Measurements from ENCODE around the gene ARHGAP6. TPM values are rescaled to one million over a fixed set of nuclear protein-coding genes. Genes with fewer than 3 reads are reported as not detected.

ARHGAP6 gene
- polyA plus RNA-seq, 3 donors: 13.9 to 19.4 (median 15.4) TPM

DNA sequence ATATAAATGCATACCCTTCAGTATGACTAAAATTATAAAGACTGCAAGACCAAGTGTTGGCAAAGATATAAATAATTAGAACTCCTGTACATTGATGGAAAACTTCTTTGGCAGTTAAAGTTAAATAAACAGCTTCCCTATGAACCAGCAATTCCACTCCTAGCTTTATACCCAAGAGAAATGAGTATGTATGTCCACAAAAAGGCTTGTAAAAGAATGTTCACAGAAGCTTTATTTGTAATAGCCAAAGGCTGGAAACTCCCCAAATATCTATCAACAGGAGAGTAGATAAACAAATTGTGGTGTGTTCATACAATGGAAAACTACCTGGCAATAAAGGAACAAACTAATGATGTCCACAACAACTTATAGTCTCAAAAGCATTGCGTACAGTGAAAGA, 187.7 kb downstream of the ARHGAP6 start:
- DNase-seq (ENCODE audit: extremely low read depth in 1 of 11, low read depth in 9 of 11, low spot score in 4 of 11): no peak

DNA sequence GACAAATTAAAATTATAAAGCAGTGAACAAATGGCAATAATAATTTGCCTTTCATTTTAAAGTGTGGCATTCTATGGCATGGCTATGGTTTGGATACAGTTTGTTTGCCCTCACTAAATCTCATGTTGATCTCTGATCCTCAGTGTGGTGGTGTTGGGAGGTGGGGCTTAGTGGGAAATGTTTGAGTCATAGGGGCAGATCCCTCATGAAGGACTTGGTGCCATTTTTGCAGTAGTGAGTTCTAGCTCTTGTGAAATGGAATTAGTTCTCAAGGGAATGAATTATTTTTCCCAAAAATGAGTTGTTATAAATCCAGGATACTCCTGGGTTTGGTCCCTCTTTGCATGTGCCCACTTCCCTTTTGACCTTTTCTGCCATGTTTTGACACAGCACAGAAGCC, 191.1 kb downstream of the ARHGAP6 start:
- DNase-seq (ENCODE audit: extremely low read depth in 1 of 11, low read depth in 9 of 11, low spot score in 4 of 11): no peak

GRCh38 chrX:11474021-11474420, 191.7 kb downstream of the ARHGAP6 start:
- DNase-seq (ENCODE audit: extremely low read depth in 1 of 11, low read depth in 9 of 11, low spot score in 4 of 11): no peak

DNA sequence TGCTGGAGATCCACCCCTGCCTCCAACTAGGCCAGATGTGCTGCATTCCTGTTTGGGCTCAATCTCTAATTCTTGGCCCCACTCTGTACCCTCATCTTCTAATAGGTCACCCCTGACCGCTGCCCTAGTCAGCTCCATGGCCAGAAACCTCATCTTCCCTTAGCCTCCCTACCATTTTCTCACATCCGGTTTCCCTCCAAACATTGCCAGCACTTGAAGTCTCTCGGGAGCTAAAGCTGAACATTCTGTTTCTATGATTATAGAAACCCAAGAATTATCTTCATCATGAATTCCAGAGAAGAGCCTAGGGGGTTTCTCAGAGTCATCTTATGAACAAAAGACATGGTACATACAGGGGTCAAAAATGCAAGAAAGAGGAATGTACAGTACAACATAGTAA, 192.8 kb downstream of the ARHGAP6 start:
- no peak for DNase-seq (ENCODE audit: extremely low read depth in 1 of 11, low read depth in 9 of 11, low spot score in 4 of 11)

- no peak for DNase-seq (ENCODE audit: extremely low read depth in 1 of 11, low read depth in 9 of 11, low spot score in 4 of 11)
Observed at GRCh38 chrX:11472381-11472780, 193.3 kb downstream of the ARHGAP6 start.

DNA sequence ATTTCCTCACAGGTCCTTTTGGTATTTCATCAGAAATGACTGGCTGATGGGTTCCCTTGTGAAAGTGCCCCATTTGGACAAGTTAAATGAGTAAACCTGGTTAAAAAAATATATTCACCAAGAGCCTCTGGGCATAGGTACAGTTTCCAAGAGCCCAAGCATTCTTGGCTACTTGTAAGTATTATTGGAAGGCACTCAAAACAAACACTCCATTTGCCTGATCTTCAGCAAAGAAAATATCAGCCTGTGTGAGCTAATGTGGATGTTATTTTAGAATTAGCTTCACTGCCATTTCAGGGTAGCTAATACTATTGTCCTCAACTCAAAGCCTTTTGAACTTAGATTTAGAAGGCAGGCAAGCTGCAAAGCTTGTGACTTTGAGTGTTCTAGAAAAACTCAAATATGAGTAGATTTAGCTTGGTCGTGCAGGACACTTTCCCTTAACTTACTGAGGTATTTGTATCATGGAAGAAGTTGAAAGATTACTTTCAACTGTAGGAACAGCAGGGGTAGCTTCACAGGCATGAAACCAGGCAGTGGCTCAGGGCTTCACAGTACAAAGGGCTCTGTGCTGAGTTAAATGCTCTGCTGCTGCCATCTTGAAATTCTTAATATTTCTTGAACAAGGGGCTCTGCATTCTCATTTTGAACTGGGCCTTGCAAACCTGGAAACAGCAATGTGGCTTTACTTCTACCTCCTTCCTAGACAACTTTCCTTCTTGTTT, 195.3 kb downstream of the ARHGAP6 start:
- no peak for DNase-seq (ENCODE audit: extremely low read depth in 1 of 11, low read depth in 9 of 11, low spot score in 4 of 11)

GRCh38 chrX:11465648-11466411, 199.9 kb downstream of the ARHGAP6 start:
- DNase-seq (ENCODE audit: extremely low read depth in 1 of 11, low read depth in 9 of 11, low spot score in 4 of 11): no peak

DNA sequence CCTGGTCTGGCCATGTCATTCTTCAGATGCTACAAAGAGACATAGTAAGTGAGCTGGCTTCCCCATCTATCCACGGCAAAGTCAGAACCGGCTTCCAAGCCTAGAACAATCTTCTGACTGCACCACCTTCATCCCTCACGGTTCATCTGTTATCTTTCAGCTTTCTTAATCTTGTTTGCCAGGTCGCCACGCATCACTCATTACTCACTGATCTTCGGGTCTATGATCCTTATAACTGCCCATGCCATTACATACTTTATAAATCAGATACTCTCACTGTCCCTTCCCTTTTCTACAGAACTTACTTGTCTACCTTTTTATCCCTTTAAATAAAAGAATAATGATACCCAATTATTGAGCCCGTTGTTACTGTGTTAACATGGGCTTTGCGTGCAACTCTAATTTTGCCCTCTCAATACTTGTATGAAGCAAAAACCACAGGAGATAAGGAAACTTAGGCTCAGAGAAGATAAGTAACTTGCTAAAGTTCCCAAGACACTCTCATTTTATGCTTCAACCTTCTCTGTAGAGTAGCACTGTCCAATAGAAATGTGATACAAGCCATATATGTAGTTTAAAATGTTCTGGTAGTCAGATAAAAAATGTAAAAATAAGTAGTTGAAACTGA, 200.8 kb downstream of the ARHGAP6 start:
- no peak for DNase-seq (ENCODE audit: extremely low read depth in 1 of 11, low read depth in 9 of 11, low spot score in 4 of 11)

GRCh38 chrX:11464380-11464779, 201.3 kb downstream of the ARHGAP6 start:
- DNase-seq (ENCODE audit: extremely low read depth in 1 of 11, low read depth in 9 of 11, low spot score in 4 of 11): no peak

GRCh38 chrX:11462648-11463047, 203.1 kb downstream of the ARHGAP6 start:
- DNase-seq (ENCODE audit: extremely low read depth in 1 of 11, low read depth in 9 of 11, low spot score in 4 of 11): no peak

DNA sequence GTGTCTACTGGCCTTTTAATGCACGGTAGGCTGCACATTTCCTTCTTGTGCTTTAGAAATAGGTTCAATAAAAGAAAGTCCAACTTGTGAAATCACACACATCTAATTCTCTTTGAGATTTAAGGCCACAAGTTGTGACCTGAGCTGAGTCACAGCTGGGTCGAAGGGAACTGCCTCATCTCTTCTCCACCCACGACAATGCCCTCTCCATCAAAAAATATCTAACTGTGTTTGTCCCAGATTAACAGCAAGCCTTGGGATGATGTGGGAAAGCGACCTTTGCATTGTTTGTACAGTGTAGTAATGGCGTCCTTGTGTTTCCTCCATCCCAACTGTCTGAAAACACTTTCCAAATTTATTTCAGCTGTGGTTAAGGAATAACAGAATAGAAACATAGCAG, 203.6 kb downstream of the ARHGAP6 start:
- DNase-seq (ENCODE audit: extremely low read depth in 1 of 11, low read depth in 9 of 11, low spot score in 4 of 11): no peak

GRCh38 chrX:11461201-11462001, 204.3 kb downstream of the ARHGAP6 start:
- no peak for DNase-seq (ENCODE audit: extremely low read depth in 1 of 11, low read depth in 9 of 11, low spot score in 4 of 11)

GRCh38 chrX:11460347-11460746, 205.4 kb downstream of the ARHGAP6 start:
- no peak for DNase-seq (ENCODE audit: extremely low read depth in 1 of 11, low read depth in 9 of 11, low spot score in 4 of 11)

- DNase-seq (ENCODE audit: extremely low read depth in 1 of 11, low read depth in 9 of 11, low spot score in 4 of 11): no peak
Observed at GRCh38 chrX:11458170-11458569, 207.6 kb downstream of the ARHGAP6 start.

DNA sequence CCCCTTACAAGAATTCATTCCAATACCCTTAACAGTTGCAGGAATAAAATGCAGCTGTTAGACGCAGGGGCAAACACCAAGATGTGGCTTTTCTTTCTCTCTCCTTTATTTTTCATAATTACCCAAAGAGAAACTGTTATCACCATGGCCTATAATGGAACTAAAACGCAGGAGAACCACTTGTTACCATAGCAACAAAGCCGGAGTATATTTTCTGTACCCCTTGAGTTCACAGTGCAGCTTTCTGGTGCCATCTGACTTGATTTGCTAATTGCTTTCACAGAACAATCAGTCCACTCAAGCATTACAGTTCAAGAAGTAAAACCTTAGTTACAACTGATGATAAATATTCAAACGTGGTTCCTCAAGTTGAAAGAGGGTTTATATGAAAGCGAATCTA, 214.6 kb downstream of the ARHGAP6 start:
- no peak for DNase-seq (ENCODE audit: extremely low read depth in 1 of 11, low read depth in 9 of 11, low spot score in 4 of 11)

GRCh38 chrX:11450354-11450753, 215.4 kb downstream of the ARHGAP6 start:
- no peak for DNase-seq (ENCODE audit: extremely low read depth in 1 of 11, low read depth in 9 of 11, low spot score in 4 of 11)

GRCh38 chrX:11449613-11450012, 216.1 kb downstream of the ARHGAP6 start:
- no peak for DNase-seq (ENCODE audit: extremely low read depth in 1 of 11, low read depth in 9 of 11, low spot score in 4 of 11)

- no peak for DNase-seq (ENCODE audit: extremely low read depth in 1 of 11, low read depth in 9 of 11, low spot score in 4 of 11)
Observed at GRCh38 chrX:11447418-11447817, 218.3 kb downstream of the ARHGAP6 start.

DNA sequence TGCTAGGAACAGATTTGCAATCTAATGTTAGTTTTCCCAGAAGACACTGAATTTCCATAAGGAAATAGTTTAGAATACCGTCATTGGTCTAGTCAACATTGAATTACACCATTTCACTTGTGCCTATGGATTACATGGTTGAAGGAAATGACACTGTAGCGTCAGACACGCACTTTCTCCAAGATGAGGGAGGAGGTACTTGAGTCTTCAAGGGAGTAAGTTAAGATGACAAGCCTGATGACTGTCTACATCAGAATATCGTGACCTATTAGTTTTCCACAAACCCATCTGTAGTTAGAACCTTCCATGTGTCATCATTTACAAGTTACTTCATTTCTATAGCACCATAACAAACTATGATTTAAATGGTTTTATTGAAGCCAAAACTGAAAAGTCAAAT, 218.8 kb downstream of the ARHGAP6 start:
- DNase-seq (ENCODE audit: extremely low read depth in 1 of 11, low read depth in 9 of 11, low spot score in 4 of 11): no peak
